ENCODE results near the gene ATP9B.
"Not testable (repeated sequence)": the region's sequence is repeated elsewhere in the genome, so short reads cannot be mapped to it uniquely, and the experiment has no call there.

Gene ATP9B

DNA sequence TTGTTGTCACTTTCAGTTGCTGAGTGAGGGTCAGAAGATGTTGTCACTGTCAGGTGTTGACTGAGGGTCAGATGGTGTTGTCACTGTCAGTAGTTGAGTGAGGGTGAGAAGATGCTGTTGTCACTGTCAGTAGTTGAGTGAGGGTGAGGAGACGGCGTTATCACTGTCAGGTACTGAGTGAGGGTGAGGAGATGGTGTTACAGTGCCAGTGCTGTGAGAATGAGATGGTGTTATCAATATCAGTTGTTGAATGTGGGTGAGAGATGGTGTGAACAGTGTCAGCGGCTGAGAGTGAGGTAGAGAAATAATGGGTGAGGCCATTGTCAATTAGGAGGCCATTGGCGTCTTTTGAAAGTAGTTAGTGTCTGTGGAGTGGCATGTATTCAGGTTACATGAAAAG, 1.6 kb upstream of the ATP9B start:
- Histone ChIP-seq H3K27ac (no peak overlapping the region), H4K20me1 (no peaks in the 10 kb centered on the region; a peak in 1 of 22 replicates), H3K4me1 (peaks cover 7 to 26% (median 15%) of the 10 kb centered on the region in 10 experiments; a peak in 19 of 20 replicates), H3K4me3 (no peak overlapping the region), H3K36me3 (peaks cover 0 to 7% (median 2%) of the 10 kb centered on the region in 11 experiments; a peak in 17 of 22 replicates), H3K27me3 (no peaks in the 10 kb centered on the region), H3K9ac (no peak overlapping the region), H3K4me2 (no peak overlapping the region), H3K9me3 (replicated peaks in 1 of 11) (peaks cover 18 to 49% (median 44%) of the 10 kb centered on the region in 11 experiments)
- TF ChIP-seq Cebpa-rat (IDR thresholded peaks at IDR 0.05), result no peak

DNA sequence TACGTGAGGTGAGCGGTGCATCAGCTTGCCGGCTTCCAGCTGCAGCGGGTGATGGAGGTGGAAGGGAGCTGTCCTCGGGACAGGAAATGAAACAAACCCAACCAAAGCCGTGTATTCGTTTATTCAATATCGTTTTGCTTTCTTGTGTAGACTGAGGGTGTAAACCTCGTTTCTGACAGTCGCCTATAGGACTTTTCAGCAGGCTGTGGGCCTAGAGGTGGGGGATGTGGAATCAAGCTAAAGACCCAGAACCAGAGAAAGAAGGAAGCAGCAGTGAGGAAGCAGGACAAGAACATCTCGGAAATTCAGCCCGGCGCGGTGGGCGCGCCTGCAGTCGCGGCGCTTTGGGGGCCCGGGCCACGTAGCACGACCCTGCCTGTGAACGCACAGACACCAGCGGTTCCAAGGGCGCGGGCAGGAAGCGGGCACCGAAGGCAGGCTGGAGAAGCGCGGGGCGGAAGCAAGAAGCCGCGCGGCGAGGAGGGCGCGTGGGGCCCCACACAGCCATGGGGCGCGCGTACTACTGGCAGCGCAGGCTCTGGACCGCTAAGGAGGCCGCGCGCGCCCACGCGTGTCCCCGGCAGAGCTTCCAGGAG, 755 bp upstream of the ATP9B start:
- peak overlapping the region; percentile 96 to 99 (median 97) for H3K27ac ChIP-seq
- no peak for TF ChIP-seq Cebpa-rat (IDR thresholded peaks at IDR 0.05)
- peaks cover 0 to 13% (median 11%) of the 10 kb centered on the region in 11 experiments; a peak in 19 of 22 replicates for H3K36me3 ChIP-seq
- H3K4me2 ChIP-seq, result peak overlapping the region; percentile 30 to 96 (median 63); a peak in 20 of 22 replicates
- H3K9ac ChIP-seq, result peak overlapping the region; percentile 8 to 100 (median 99); a peak in 18 of 22 replicates
- H3K9me3 ChIP-seq (replicated peaks in 1 of 11), result peaks cover 26 to 58% (median 52%) of the 10 kb centered on the region in 11 experiments
- no peaks in the 10 kb centered on the region for H3K27me3 ChIP-seq
- H3K4me1 ChIP-seq, result peaks cover 7 to 26% (median 15%) of the 10 kb centered on the region in 10 experiments; a peak in 19 of 20 replicates
- H3K4me3 ChIP-seq, result peak overlapping the region; percentile 94 to 99 (median 98)
- no peaks in the 10 kb centered on the region; a peak in 1 of 22 replicates for H4K20me1 ChIP-seq

DNA sequence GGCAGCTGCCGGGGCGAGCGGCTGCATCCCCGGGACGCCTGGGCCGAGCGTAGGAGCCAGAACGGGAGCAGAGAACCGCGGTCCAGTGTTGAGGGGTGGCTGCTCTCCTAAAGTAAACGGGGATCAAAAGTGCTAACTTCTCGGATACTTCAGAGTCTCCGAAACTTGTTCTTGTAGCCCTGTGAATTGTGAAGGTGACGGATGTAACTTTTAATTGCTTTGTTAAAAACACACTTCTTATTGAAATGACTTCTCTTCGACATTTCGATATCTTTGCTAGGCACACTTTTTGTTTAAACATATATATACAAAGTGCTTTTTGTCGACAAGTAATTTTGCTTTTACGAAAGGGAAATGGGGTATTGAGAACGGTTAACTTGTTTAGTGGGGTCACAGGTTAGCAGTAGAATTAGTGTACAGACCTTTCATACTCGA, 540 bp downstream of the ATP9B start:
- H3K27ac ChIP-seq, result peak overlapping the region; percentile 96 to 99 (median 97)
- peaks cover 0 to 11% (median under 1%) of the 10 kb centered on the region in 11 experiments; a peak in 7 of 22 replicates for H4K20me1 ChIP-seq
- H3K4me2 ChIP-seq, result peak overlapping the region; percentile 75 to 96 (median 80)
- peaks cover 39 to 70% (median 64%) of the 10 kb centered on the region in 11 experiments for H3K9me3 ChIP-seq (replicated peaks in 1 of 11)
- H3K27me3 ChIP-seq, result no peaks in the 10 kb centered on the region
- peak overlapping the region; percentile 97 to 100 (median 99) for H3K9ac ChIP-seq
- TF ChIP-seq Cebpa-rat (IDR thresholded peaks at IDR 0.05), result no peak
- peaks cover 11 to 22% (median 16%) of the 10 kb centered on the region in 10 experiments; a peak in 19 of 20 replicates for H3K4me1 ChIP-seq
- peaks cover 0 to 24% (median 18%) of the 10 kb centered on the region in 11 experiments; a peak in 20 of 22 replicates for H3K36me3 ChIP-seq
- H3K4me3 ChIP-seq, result peak overlapping the region; percentile 94 to 99 (median 98)

DNA sequence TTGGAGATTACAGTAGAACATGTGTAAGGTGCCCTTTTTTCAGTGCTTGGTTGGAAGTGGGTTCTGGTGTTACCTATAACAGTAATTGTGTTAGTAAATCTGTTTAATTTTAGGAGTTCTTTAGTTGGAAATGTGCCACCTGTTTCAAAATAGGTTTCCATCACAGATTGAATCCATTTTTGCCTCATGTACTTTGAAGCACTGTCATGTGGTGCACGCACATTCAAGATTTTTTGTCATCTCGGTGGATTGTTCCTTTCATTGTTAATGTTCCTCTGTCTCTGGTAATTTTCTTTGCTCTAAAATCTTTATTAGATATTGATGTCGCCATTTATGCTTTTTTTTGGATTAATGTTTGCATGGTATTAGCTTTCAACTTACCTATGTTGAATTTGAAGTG, 1.3 kb downstream of the ATP9B start:
- Histone ChIP-seq H3K27me3 (no peaks in the 10 kb centered on the region), H3K4me2 (peak overlapping the region; percentile 75 to 96 (median 80)), H3K4me3 (peak overlapping the region; percentile 94 to 99 (median 98)), H4K20me1 (peaks cover 0 to 18% (median 7%) of the 10 kb centered on the region in 11 experiments; a peak in 8 of 22 replicates), H3K9ac (peak overlapping the region; percentile 97 to 100 (median 99)), H3K9me3 (replicated peaks in 1 of 11) (peaks cover 40 to 74% (median 68%) of the 10 kb centered on the region in 11 experiments), H3K36me3 (peaks cover 0 to 30% (median 23%) of the 10 kb centered on the region in 11 experiments; a peak in 20 of 22 replicates), H3K27ac (peak overlapping the region; percentile 96 to 99 (median 97); a peak in 20 of 22 replicates), H3K4me1 (peaks cover 11 to 22% (median 16%) of the 10 kb centered on the region in 10 experiments; a peak in 19 of 20 replicates)
- no peak for TF ChIP-seq Cebpa-rat (IDR thresholded peaks at IDR 0.05)

DNA sequence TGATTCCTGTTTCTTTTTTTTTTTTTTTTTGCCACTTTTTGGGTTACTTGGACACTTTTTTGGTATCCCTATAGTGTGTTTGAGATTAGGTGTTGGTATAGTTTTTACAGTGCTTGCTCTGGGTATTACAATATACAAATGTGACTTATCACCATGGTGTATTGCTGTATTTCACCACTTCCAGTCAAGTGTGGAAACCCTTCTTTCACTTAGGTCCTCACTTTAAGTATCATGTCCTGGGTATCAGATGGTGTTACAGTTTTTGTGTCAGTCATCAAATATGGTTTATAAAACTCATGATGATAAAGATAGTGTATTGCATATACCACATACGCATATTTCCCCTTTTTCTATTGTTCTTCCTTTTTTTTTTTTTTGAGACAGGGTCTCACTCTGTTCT, 1.8 kb downstream of the ATP9B start:
- Histone ChIP-seq H3K4me1 (peaks cover 11 to 22% (median 16%) of the 10 kb centered on the region in 10 experiments; a peak in 19 of 20 replicates), H3K9ac (peak overlapping the region in 3 of 11 experiments; percentile 99 to 100 (median 99); a peak in 5 of 22 replicates), H4K20me1 (peaks cover 0 to 22% (median 7%) of the 10 kb centered on the region in 11 experiments; a peak in 8 of 22 replicates), H3K4me3 (peak overlapping the region in 6 of 10 experiments; percentile 33 to 99 (median 98); a peak in 9 of 20 replicates), H3K27ac (peak overlapping the region in 8 of 11 experiments; percentile 4 to 99 (median 97); a peak in 13 of 22 replicates), H3K9me3 (replicated peaks in 1 of 11) (peaks cover 40 to 70% (median 62%) of the 10 kb centered on the region in 11 experiments), H3K4me2 (peak overlapping the region; percentile 75 to 96 (median 80); a peak in 19 of 22 replicates), H3K36me3 (peaks cover 0 to 33% (median 23%) of the 10 kb centered on the region in 11 experiments; a peak in 20 of 22 replicates), H3K27me3 (no peaks in the 10 kb centered on the region)
- no peak for TF ChIP-seq Cebpa-rat (IDR thresholded peaks at IDR 0.05)

DNA sequence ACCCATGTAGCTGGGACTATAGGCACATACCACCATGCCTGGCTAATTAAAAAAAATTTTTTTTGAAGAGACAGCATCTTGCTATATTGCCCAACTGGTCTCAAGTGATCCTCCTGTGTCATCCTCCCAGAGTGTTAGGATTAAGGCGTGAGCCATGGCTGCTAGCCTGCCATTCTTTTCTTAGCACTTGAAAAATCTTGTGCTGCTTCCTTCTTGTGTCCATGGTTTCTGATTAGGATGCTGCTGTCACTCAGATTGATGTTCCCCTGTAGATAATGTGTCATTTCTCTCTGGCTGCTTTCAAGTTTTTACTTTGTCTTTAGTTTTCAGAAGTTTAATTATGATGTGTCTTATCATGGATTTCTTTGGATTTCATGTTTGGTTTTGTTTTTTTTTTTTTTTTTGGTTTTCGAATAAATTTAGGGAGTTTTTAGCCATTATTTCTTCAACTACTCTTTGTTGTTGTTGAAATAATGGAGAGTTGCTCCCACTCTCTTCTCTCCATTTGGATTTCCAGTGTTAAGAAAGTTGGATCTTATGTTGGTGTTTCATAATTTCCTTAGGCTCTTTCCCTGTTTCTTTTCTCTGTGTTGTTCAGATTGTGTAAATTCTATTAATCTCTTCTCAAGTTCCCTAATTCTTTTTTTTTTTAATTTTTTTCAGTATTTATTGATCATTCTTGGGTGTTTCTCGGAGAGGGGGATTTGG, 2.5 kb downstream of the ATP9B start:
- peak overlapping the region in 1 of 10 experiments; percentile 33; a peak in 1 of 20 replicates for H3K4me3 ChIP-seq
- H3K36me3 ChIP-seq, result peaks cover 0 to 33% (median 23%) of the 10 kb centered on the region in 11 experiments; a peak in 20 of 22 replicates
- peaks cover 11 to 23% (median 16%) of the 10 kb centered on the region in 10 experiments; a peak in 19 of 20 replicates for H3K4me1 ChIP-seq
- H3K9ac ChIP-seq, result peak overlapping the region in 3 of 11 experiments; percentile 41 to 100 (median 99); a peak in 3 of 22 replicates
- H3K27me3 ChIP-seq, result no peaks in the 10 kb centered on the region
- TF ChIP-seq Cebpa-rat (IDR thresholded peaks at IDR 0.05), result 0 out of 22 replicates have a peak, but pooled peaks of 1 of the 11 experiments have one; percentile 14
- H3K4me2 ChIP-seq, result peak overlapping the region; percentile 0 to 96 (median 80); a peak in 17 of 22 replicates
- H4K20me1 ChIP-seq, result peaks cover 0 to 28% (median 7%) of the 10 kb centered on the region in 11 experiments; a peak in 8 of 22 replicates
- H3K9me3 ChIP-seq (replicated peaks in 1 of 11), result peaks cover 35 to 64% (median 56%) of the 10 kb centered on the region in 11 experiments
- H3K27ac ChIP-seq, result peak overlapping the region in 7 of 11 experiments; percentile 4 to 99 (median 97); a peak in 12 of 22 replicates

DNA sequence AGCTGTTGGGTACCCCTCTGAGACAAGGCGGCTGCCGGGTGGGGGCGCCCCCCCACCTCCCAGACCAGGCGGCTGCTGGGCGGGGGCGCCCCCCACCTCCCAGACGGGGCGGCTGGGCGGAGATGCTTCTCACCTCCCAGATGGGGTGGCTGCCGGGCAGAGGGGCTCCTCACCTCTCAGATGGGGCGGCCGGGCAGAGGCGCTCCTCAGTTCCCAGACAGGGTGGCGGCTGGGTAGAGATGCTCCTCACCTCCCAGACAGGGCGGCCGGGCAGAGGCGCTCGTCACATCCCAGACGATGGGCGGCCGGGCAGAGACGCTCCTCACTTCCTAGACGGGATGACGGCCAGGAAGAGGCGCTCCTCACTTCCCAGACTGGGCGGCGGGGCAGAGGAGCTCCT, 3.5 kb downstream of the ATP9B start:
- not testable (repeated sequence) for H3K27me3 ChIP-seq, H3K4me2 ChIP-seq, H3K27ac ChIP-seq, H3K9ac ChIP-seq
- Histone ChIP-seq H3K9me3 (replicated peaks in 1 of 11) (peaks cover 26 to 57% (median 46%) of the 10 kb centered on the region in 11 experiments), H4K20me1 (peaks cover 0 to 37% (median 13%) of the 10 kb centered on the region in 11 experiments; a peak in 13 of 22 replicates), H3K4me3 (peak overlapping the region in 2 of 10 experiments; percentile 12 to 42; a peak in 2 of 20 replicates), H3K4me1 (peaks cover 11 to 30% (median 16%) of the 10 kb centered on the region in 10 experiments; a peak in 19 of 20 replicates), H3K36me3 (peaks cover 2 to 39% (median 26%) of the 10 kb centered on the region in 11 experiments; a peak in 21 of 22 replicates)

DNA sequence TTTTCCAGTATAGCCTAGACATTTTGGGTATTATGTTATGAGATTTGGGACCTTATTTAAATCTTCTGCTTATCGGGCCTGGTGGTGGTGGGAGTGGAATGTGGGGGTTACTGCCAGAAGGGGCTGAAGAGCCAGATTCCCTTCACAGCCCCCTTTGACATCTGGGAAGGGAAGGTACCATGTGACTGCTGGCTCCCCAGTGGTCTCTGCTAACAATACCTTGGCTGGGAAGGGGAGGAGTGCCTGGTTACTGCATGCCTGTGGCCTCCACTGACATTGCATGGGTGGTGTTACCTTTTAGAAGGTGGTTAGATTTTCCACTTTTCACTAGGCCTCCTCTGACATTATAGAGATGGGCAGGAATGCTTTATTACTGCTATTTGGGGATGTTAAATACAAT, 8.0 kb downstream of the ATP9B start:
- H3K9me3 ChIP-seq (replicated peaks in 1 of 11), result peaks cover 41 to 80% (median 67%) of the 10 kb centered on the region in 11 experiments
- peaks cover 23 to 65% (median 54%) of the 10 kb centered on the region in 11 experiments for H3K36me3 ChIP-seq
- TF ChIP-seq Cebpa-rat (IDR thresholded peaks at IDR 0.05), result no peak
- no peaks in the 10 kb centered on the region for H3K27me3 ChIP-seq
- H4K20me1 ChIP-seq, result peaks cover 0 to 40% (median 13%) of the 10 kb centered on the region in 11 experiments; a peak in 13 of 22 replicates
- H3K4me2 ChIP-seq, result 0 out of 22 replicates have a peak overlapping the region, but pooled peaks of 2 of the 11 experiments have one; percentile 17 to 29
- H3K27ac ChIP-seq, result no peak overlapping the region
- no peak overlapping the region for H3K9ac ChIP-seq
- peaks cover 0 to 12% (median 2%) of the 10 kb centered on the region in 10 experiments; a peak in 9 of 20 replicates for H3K4me1 ChIP-seq
- no peak overlapping the region for H3K4me3 ChIP-seq

DNA sequence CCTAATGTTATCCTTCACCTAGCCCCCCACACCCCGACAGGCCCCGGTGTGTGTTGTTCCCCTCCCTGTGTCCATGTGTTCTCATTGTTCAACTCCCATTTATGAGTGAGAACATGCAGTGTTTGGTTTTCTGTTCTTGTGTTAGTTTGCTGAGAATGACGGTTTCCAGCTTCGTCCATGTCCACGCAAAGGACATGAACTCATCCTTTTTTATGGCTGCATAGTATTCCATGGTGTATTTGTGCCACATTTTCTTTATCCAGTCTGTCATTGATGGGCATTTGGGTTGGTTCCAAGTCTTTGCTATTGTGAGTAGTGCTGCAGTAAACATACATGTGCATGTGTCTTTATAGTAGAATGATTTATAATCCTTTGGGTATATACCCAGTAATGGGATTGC, 9.6 kb downstream of the ATP9B start:
- peaks cover 0 to 38% (median 13%) of the 10 kb centered on the region in 11 experiments; a peak in 13 of 22 replicates for H4K20me1 ChIP-seq
- not testable (repeated sequence) for H3K27me3 ChIP-seq, H3K27ac ChIP-seq, H3K4me2 ChIP-seq, H3K4me3 ChIP-seq, H3K9ac ChIP-seq
- H3K9me3 ChIP-seq (replicated peaks in 1 of 11), result peaks cover 46 to 80% (median 67%) of the 10 kb centered on the region in 11 experiments
- H3K4me1 ChIP-seq, result peaks cover 0 to 12% (median under 1%) of the 10 kb centered on the region in 10 experiments; a peak in 8 of 20 replicates
- H3K36me3 ChIP-seq, result peaks cover 36 to 66% (median 55%) of the 10 kb centered on the region in 11 experiments
